ENCODE results near the gene BUD13. TPM values are rescaled to one million over a fixed set of nuclear protein-coding genes. Genes with fewer than 3 reads are reported as not detected.

Gene BUD13
- polyA plus RNA-seq, 1 of the 3 experiments (the other 2 are of a cell fraction), result 15.5 TPM

- no peaks in the 10 kb centered on the region for H3K9me3 ChIP-seq
- H3K36me3 ChIP-seq (replicated peaks in 1 of 2; ENCODE audit: control insufficient read depth in 1 of 2, insufficient read depth in 2 of 2, low read length in 1 of 2), result no peaks in the 10 kb centered on the region
- no peaks in the 10 kb centered on the region for H3K9me2 ChIP-seq
- H3K27me3 ChIP-seq (ENCODE audit: insufficient read depth), result no peaks in the 10 kb centered on the region
- H3K79me2 ChIP-seq (ENCODE audit: insufficient read depth), result no peaks in the 10 kb centered on the region
- H2AFZ ChIP-seq (ENCODE audit: low read depth), result no peak overlapping the region
- no peak overlapping the region for H3K27ac ChIP-seq (ENCODE audit: low read depth in 2 of 2, low read length in 1 of 2)
- DNase-seq, result no peak
- ChIA-PET POLR2A (no interaction called here), CTCF (interaction anchor here (2.2 to 10.4 kb wide), 6 partner anchors 8 to 372 kb away, joined by 13 to 91 read pairs (median 28); no protein-coding TSS in a partner anchor)
- peaks cover 0 to 17% of the 10 kb centered on the region in 2 experiments; a peak in 1 of 4 replicates for H3K4me1 ChIP-seq (ENCODE audit: control insufficient read depth in 1 of 2, insufficient read depth in 2 of 2, low read depth in 1 of 2, low read length in 1 of 2)
- H3K9ac ChIP-seq, result no peak overlapping the region
- 86% methylated on average over 11 of the region's 11 CpGs for WGBS (ENCODE audit: low lambda C conversion rate)
- no peak overlapping the region for H3K4me2 ChIP-seq
- TF ChIP-seq YY1 (IDR thresholded peaks at IDR 0.05; ENCODE audit: low read depth) (no peak), SIN3A (IDR thresholded peaks at IDR 0.05; ENCODE audit: borderline replicate concordance, low read depth, low read length) (no peak)
- no peak overlapping the region for H3K4me3 ChIP-seq (ENCODE audit: low read depth in 2 of 2, low read length in 1 of 2)
- no peaks in the 10 kb centered on the region for H3F3A ChIP-seq (replicated peaks; ENCODE audit: insufficient read depth)
- H4K20me1 ChIP-seq (ENCODE audit: insufficient read depth), result no peaks in the 10 kb centered on the region
These were observed 38.7 kb downstream of the BUD13 start for GRCh38 chr11:116733969-116734508.

DNA sequence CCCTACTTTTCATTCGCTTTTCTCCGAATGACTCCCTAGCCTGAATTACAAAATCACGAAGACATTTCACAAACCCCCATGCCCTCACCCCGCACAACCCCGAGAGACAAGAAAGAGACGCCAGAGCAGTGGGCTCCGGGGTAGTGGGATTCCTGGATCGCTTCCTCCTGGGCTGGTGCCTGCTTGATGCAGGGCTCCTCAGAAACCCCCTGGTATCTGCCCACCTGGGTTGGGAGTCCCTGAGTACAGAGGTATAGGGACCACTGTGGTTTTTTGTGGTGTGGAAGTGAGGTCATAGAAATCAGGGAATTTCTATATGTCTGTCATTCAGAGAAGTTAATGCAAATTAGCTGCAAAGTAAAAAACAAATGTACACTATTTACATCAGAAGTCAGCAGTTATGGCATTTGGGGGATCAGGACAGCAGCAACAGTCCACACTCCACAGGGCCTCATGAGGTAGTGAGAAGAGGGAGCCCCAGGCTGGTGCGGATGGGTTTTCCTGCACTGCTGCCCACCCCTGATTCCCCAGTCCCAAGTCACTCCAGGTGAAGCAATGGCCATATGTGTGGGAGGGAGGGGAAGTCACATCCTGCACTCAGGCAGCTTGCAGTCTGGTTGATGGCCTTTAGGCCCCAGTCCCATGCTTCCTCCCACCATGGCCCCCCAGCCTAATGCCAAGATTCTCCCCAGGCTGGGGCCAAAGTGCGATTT lies 39.6 kb downstream of the BUD13 start:
- 67% methylated on average over 10 of the region's 10 CpGs for WGBS (ENCODE audit: low lambda C conversion rate)

More for the DNA sequence above, 39.6 kb downstream of the BUD13 start:
- H3F3A ChIP-seq (replicated peaks; ENCODE audit: insufficient read depth), result no peaks in the 10 kb centered on the region
- DNase-seq, result no peak
- H3K79me2 ChIP-seq (ENCODE audit: insufficient read depth), result no peaks in the 10 kb centered on the region
- H3K9ac ChIP-seq, result no peak overlapping the region
- no peaks in the 10 kb centered on the region for H4K20me1 ChIP-seq (ENCODE audit: insufficient read depth)
- ChIA-PET POLR2A (no interaction called here), CTCF (interaction anchor here (0.8 to 10.4 kb wide), 23 partner anchors 9 to 1959 kb away, joined by 3 to 91 read pairs (median 5); no protein-coding TSS in a partner anchor)
- no peaks in the 10 kb centered on the region for H3K9me3 ChIP-seq
- H3K4me1 ChIP-seq (ENCODE audit: control insufficient read depth in 1 of 2, insufficient read depth in 2 of 2, low read depth in 1 of 2, low read length in 1 of 2), result peaks cover 0 to 17% of the 10 kb centered on the region in 2 experiments; a peak in 1 of 4 replicates
- no peak overlapping the region for H2AFZ ChIP-seq (ENCODE audit: low read depth)
- H3K9me2 ChIP-seq, result no peaks in the 10 kb centered on the region
- H3K4me3 ChIP-seq (ENCODE audit: low read depth in 2 of 2, low read length in 1 of 2), result no peak overlapping the region
- H3K27ac ChIP-seq (ENCODE audit: low read depth in 2 of 2, low read length in 1 of 2), result no peak overlapping the region
- no peak for TF ChIP-seq RCOR1 (IDR thresholded peaks at IDR 0.05; ENCODE audit: low read length)
- TF ChIP-seq, protein P1, sequence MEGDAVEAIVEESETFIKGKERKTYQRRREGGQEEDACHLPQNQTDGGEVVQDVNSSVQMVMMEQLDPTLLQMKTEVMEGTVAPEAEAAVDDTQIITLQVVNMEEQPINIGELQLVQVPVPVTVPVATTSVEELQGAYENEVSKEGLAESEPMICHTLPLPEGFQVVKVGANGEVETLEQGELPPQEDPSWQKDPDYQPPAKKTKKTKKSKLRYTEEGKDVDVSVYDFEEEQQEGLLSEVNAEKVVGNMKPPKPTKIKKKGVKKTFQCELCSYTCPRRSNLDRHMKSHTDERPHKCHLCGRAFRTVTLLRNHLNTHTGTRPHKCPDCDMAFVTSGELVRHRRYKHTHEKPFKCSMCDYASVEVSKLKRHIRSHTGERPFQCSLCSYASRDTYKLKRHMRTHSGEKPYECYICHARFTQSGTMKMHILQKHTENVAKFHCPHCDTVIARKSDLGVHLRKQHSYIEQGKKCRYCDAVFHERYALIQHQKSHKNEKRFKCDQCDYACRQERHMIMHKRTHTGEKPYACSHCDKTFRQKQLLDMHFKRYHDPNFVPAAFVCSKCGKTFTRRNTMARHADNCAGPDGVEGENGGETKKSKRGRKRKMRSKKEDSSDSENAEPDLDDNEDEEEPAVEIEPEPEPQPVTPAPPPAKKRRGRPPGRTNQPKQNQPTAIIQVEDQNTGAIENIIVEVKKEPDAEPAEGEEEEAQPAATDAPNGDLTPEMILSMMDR (IDR thresholded peaks at IDR 0.05), result peak; percentile 13; the same call in 1 of the 2 replicates
- no peaks in the 10 kb centered on the region for H3K27me3 ChIP-seq (ENCODE audit: insufficient read depth)
- H3K4me2 ChIP-seq, result no peak overlapping the region
- H3K36me3 ChIP-seq (replicated peaks in 1 of 2; ENCODE audit: control insufficient read depth in 1 of 2, insufficient read depth in 2 of 2, low read length in 1 of 2), result no peaks in the 10 kb centered on the region

All from SK-N-SH (cell line).